ENCODE data around the gene SEPHS1.

SEPHS1 gene

DNA sequence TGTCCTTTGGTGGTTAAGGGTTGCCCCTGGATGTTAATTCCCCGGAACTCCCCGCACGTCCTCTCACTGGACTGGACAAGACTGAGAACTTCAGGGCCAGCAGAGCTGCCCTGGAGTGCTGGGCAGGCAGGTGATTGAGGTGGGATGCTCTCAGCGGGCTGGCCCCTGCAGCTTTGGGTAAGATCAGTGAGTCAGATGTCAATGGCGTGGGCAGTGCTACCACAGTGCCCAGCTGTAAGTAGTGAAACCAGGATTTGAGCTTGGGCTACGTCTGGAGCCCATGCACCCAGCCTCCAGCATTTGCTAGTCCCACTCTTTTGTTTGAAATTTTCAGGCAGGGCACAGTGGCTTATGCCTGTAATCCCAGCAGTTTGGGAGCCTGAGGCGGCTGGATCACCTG is 6.7 kb upstream of the SEPHS1 start:
- TF ChIP-seq CTCF (IDR thresholded peaks at IDR 0.05; ENCODE audit: poor library complexity, severe bottlenecking): no peak
- Histone ChIP-seq H3K9me3 (ENCODE audit: severe bottlenecking) (no peaks in the 10 kb centered on the region), H3K27ac (ENCODE audit: poor library complexity, severe bottlenecking) (no peak overlapping the region), H3K4me3 (ENCODE audit: severe bottlenecking) (no peak overlapping the region), H3K4me1 (ENCODE audit: insufficient read depth, poor library complexity, severe bottlenecking) (no peaks in the 10 kb centered on the region), H3K27me3 (ENCODE audit: insufficient read depth, poor library complexity, severe bottlenecking) (no peaks in the 10 kb centered on the region), H3K36me3 (ENCODE audit: low read depth) (no peaks in the 10 kb centered on the region)
- DNase-seq (ENCODE audit: low spot score) (no peak), ATAC-seq (ENCODE audit: low read depth) (no peak)

GRCh38 chr10:13352519-13352918 is 4.4 kb upstream of the SEPHS1 start:
- Histone ChIP-seq H3K27ac (ENCODE audit: poor library complexity, severe bottlenecking) (no peak overlapping the region), H3K36me3 (ENCODE audit: low read depth) (no peaks in the 10 kb centered on the region), H3K4me1 (ENCODE audit: insufficient read depth, poor library complexity, severe bottlenecking) (no peaks in the 10 kb centered on the region), H3K4me3 (ENCODE audit: severe bottlenecking) (no peak overlapping the region), H3K27me3 (ENCODE audit: insufficient read depth, poor library complexity, severe bottlenecking) (no peaks in the 10 kb centered on the region), H3K9me3 (ENCODE audit: severe bottlenecking) (no peaks in the 10 kb centered on the region)
- ATAC-seq (ENCODE audit: low read depth) (no peak), DNase-seq (ENCODE audit: low spot score) (no peak)
- no peak for TF ChIP-seq CTCF (IDR thresholded peaks at IDR 0.05; ENCODE audit: poor library complexity, severe bottlenecking)

- Histone ChIP-seq H3K27me3 (ENCODE audit: insufficient read depth, poor library complexity, severe bottlenecking) (no peaks in the 10 kb centered on the region), H3K9me3 (ENCODE audit: severe bottlenecking) (no peaks in the 10 kb centered on the region), H3K36me3 (ENCODE audit: low read depth) (no peaks in the 10 kb centered on the region), H3K4me3 (ENCODE audit: severe bottlenecking) (no peak overlapping the region), H3K4me1 (ENCODE audit: insufficient read depth, poor library complexity, severe bottlenecking) (no peaks in the 10 kb centered on the region), H3K27ac (ENCODE audit: poor library complexity, severe bottlenecking) (no peak overlapping the region)
- no peak for ATAC-seq (ENCODE audit: low read depth)
- no peak for TF ChIP-seq CTCF (IDR thresholded peaks at IDR 0.05; ENCODE audit: poor library complexity, severe bottlenecking)
- no peak for DNase-seq (ENCODE audit: low spot score)
Measured at GRCh38 chr10:13351340-13351915, 3.3 kb upstream of the SEPHS1 start.

GRCh38 chr10:13349463-13350274 is 1.6 kb upstream of the SEPHS1 start:
- Histone ChIP-seq H3K9me3 (ENCODE audit: severe bottlenecking) (no peaks in the 10 kb centered on the region), H3K27ac (ENCODE audit: poor library complexity, severe bottlenecking) (peak overlapping the region; percentile 88), H3K27me3 (ENCODE audit: insufficient read depth, poor library complexity, severe bottlenecking) (no peaks in the 10 kb centered on the region), H3K4me3 (ENCODE audit: severe bottlenecking) (peak overlapping the region; percentile 100), H3K4me1 (ENCODE audit: insufficient read depth, poor library complexity, severe bottlenecking) (no peaks in the 10 kb centered on the region), H3K36me3 (ENCODE audit: low read depth) (peaks cover 4% of the 10 kb centered on the region; the same call in 1 of the 2 replicates)
- no peak for TF ChIP-seq CTCF (IDR thresholded peaks at IDR 0.05; ENCODE audit: poor library complexity, severe bottlenecking)
- ATAC-seq (ENCODE audit: low read depth): peak; percentile 44
- no peak for DNase-seq (ENCODE audit: low spot score)

All from RWPE2 (cell line).